SU-DHL-6 (cell line): Measurements from ENCODE around the gene ZSCAN18.
A peak's percentile ranks its signal among the peaks of the same experiment; 100 is the strongest.
"Not testable (repeated sequence)": the region's sequence is repeated elsewhere in the genome, so short reads cannot be mapped to it uniquely, and the experiment has no call there.

Experiments
- H2AFZ ChIP-seq: fragments of 200-600 bp; sonication (generic); 2 replicates; pipeline ENCODE4 v1.6.1; 2014; ENCODE audit warnings: low read depth, mild to moderate bottlenecking, moderate library complexity, mixed read lengths, antibody characterized with exemption, low read length; ENCODE audit not compliant: severe bottlenecking
- H3F3A ChIP-seq: fragments of 200-600 bp; shearing (Covaris generic); 2 replicates; pipeline ENCODE4 v1.6.0; 2016; ENCODE audit warnings: antibody characterized with exemption, mild to moderate bottlenecking; ENCODE audit not compliant: insufficient read depth
- H3K27ac ChIP-seq: fragments of 200-600 bp; sonication (generic); 2 replicates; pipeline ENCODE4 v1.5.1; 2016; ENCODE audit warnings: low read depth, mild to moderate bottlenecking, low read length, moderate library complexity, mixed read lengths
- H3K27me3 ChIP-seq: fragments of 200-600 bp; sonication (generic), shearing (Covaris generic); 2 replicates; pipeline ENCODE4 v1.6.0; 2014; ENCODE audit warnings: mild to moderate bottlenecking, low read length
- H3K36me3 ChIP-seq: fragments of 200-600 bp; sonication (generic); 2 replicates; pipeline ENCODE4 v1.6.1; 2014; ENCODE audit warnings: mild to moderate bottlenecking, low read length, mixed read lengths
- H3K4me2 ChIP-seq: fragments of 300-600, 200-600 bp; shearing (Covaris generic), sonication (generic); 2 replicates; pipeline ENCODE4 v1.6.0; 2014; ENCODE audit warnings: low read length, low read depth, mild to moderate bottlenecking; ENCODE audit not compliant: poor library complexity, severe bottlenecking
- H3K4me3 ChIP-seq: fragments of 200-600 bp; sonication (generic); 2 replicates; pipeline ENCODE4 v1.5.1; 2014; ENCODE audit warnings: antibody characterized with exemption, low read length, mild to moderate bottlenecking, mixed read lengths; ENCODE audit not compliant: insufficient read depth, poor library complexity, severe bottlenecking
- H3K79me2 ChIP-seq: fragments of 200-600 bp; sonication (generic); 2 replicates; pipeline ENCODE4 v1.6.1; 2014; ENCODE audit warnings: mild to moderate bottlenecking, low read length, moderate library complexity; ENCODE audit not compliant: insufficient read depth
- H3K9ac ChIP-seq: fragments of 200-600 bp; sonication (generic); 2 replicates; pipeline ENCODE4 v1.7.0; 2014; ENCODE audit warnings: mild to moderate bottlenecking, low read length
- H3K9me2 ChIP-seq: fragments of 200-600 bp; sonication (generic); replicated peaks from 2 replicates; pipeline ENCODE4 v1.6.1; 2014; ENCODE audit warnings: low read length; ENCODE audit not compliant: insufficient read depth
- H3K9me3 ChIP-seq: fragments of 200-600 bp; sonication (generic); 2 replicates; pipeline ENCODE4 v1.6.1; 2014; ENCODE audit warnings: low read length, mixed read lengths; ENCODE audit not compliant: insufficient read depth
- H4K20me1 ChIP-seq: fragments of 200-600 bp; sonication (generic); 2 replicates; pipeline ENCODE4 v1.6.1; 2014; ENCODE audit warnings: low read depth, mild to moderate bottlenecking, antibody characterized with exemption, low read length, moderate library complexity, mixed read lengths
- EZH2phosphoT487 ChIP-seq: fragments of 200-600 bp; sonication (generic), shearing (Covaris generic); conservative IDR thresholded peaks from 2 replicates; pipeline ENCODE4 v1.6.1; 2018; ENCODE audit warnings: mild to moderate bottlenecking, antibody characterized with exemption, low read length, moderate library complexity, mixed read lengths
- TF ChIP-seq, protein P1 (sequence below): fragments of 200-600 bp; sonication (generic); IDR thresholded peaks from one replicate; pipeline ENCODE4 v1.5.1; 2017; ENCODE audit warnings: antibody characterized with exemption, mild to moderate bottlenecking, low read length, moderate library complexity; ENCODE audit not compliant: insufficient read depth, poor library complexity, severe bottlenecking

ZSCAN18 gene, protein sequence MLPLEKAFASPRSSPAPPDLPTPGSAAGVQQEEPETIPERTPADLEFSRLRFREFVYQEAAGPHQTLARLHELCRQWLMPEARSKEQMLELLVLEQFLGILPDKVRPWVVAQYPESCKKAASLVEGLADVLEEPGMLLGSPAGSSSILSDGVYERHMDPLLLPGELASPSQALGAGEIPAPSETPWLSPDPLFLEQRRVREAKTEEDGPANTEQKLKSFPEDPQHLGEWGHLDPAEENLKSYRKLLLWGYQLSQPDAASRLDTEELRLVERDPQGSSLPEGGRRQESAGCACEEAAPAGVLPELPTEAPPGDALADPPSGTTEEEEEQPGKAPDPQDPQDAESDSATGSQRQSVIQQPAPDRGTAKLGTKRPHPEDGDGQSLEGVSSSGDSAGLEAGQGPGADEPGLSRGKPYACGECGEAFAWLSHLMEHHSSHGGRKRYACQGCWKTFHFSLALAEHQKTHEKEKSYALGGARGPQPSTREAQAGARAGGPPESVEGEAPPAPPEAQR

DNA sequence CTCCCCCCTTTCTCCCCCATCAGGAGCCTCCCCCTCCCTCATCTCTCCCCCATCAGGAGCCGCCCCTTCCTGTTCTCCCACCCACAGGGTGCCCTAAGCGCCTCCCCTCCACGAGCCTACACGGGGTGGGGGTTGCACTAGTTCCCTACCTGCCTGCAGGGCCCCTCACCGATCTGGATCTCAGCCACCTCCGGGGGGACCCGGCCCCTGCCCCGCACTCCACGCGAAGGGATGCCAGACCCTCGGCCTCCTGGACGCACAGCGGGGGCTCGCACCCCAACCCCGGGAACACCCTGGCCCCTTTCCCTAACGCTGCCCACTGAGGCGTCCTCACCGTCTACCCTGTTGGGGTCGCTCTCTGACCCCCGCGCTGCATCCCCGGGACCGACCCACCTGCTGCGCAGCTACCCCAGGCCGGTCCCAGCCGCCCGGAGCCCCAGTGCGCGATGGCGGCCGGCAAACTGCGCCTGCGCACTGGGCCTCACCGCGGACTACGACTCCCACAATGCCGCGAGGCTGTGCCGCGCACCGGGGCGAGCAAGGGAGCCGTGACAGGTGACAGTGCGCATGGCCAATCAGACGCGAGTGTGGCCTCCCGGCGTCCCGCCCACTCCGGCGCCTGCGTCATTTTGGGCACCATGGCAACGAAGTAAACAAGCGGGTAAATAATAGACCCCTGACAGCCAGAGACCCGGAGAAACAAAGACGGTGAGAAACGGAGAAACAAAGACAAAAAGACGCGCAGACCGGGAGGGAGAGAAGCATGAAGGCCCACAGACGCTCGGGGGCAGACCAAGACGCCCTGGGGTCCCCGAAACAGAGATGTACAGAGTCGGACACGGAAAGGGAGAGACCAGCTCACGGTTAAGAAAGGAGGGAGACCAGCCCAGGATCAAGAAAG lies at the start of gene ZSCAN18:
Gene ZSCAN18 (minus strand): TSS at position 451 of the 901 bp plus-strand sequence. CDS start 7,964 bp downstream, outside the sequence.
- TF ChIP-seq, protein P1, sequence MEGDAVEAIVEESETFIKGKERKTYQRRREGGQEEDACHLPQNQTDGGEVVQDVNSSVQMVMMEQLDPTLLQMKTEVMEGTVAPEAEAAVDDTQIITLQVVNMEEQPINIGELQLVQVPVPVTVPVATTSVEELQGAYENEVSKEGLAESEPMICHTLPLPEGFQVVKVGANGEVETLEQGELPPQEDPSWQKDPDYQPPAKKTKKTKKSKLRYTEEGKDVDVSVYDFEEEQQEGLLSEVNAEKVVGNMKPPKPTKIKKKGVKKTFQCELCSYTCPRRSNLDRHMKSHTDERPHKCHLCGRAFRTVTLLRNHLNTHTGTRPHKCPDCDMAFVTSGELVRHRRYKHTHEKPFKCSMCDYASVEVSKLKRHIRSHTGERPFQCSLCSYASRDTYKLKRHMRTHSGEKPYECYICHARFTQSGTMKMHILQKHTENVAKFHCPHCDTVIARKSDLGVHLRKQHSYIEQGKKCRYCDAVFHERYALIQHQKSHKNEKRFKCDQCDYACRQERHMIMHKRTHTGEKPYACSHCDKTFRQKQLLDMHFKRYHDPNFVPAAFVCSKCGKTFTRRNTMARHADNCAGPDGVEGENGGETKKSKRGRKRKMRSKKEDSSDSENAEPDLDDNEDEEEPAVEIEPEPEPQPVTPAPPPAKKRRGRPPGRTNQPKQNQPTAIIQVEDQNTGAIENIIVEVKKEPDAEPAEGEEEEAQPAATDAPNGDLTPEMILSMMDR, result no peak
- no peak for TF ChIP-seq EZH2phosphoT487
- Histone ChIP-seq H3K4me3 (peak within 1 kb of the TSS; percentile 74), H3K36me3 (no peaks in the 10 kb centered on the region), H4K20me1 (no peaks in the 10 kb centered on the region), H3K79me2 (no peaks in the 10 kb centered on the region), H3K27ac (no peak within 1 kb of the TSS), H3F3A (no peaks in the 10 kb centered on the region), H3K27me3 (no peaks in the 10 kb centered on the region), H3K4me2 (peak within 1 kb of the TSS; percentile 67), H3K9me2 (no peaks in the 10 kb centered on the region), H2AFZ (peak within 1 kb of the TSS; percentile 65), H3K9ac (peak within 1 kb of the TSS; percentile 69), H3K9me3 (peaks cover 3% of the 10 kb centered on the region; the same call in 1 of the 2 replicates)

DNA sequence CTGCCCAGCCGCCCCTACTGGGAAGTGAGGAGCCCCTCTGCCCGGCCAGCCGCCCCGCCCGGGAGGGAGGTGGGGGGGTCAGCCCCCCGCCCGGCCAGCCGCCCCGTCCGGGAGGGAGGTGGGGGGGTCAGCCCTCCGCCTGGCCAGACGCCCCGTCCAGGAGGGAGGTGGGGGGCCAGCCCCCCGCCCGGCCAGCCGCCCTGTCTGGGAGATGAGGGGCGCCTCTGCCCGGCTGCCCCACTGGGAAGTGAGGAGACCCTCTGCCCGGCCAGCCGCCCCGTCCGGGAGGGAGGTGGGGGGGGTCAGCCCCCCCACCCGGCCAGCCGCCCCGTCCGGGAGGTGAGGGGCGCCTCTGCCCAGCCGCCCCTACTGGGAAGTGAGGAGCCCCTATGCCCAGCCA lies 49.4 kb upstream of the ZSCAN18 start:
- H3K4me3 ChIP-seq, H3K27me3 ChIP-seq, H3K79me2 ChIP-seq, H3K4me2 ChIP-seq, H3F3A ChIP-seq, H3K9me2 ChIP-seq, H3K9ac ChIP-seq, H2AFZ ChIP-seq, H3K27ac ChIP-seq, H4K20me1 ChIP-seq, H3K36me3 ChIP-seq: not testable (repeated sequence)
- peaks cover 22% of the 10 kb centered on the region; the same call in 1 of the 2 replicates for H3K9me3 ChIP-seq

DNA sequence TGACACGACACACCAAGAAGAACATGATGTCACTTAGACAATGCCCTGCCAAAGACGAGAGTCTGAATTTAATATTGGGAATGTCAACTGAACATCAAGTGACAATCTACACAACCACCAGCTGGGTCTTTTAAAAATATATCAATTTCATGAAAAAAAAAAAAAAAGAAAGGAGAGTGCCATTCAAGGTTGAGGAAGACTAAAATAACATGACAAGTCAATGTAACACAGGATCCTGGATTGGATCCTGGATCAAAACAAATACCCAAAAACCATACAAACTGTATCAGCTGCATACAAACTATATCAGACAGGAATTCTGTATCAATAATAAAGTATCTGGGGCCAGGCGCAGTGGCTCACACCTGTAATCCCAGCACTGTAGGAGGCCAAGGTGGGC lies 47.8 kb upstream of the ZSCAN18 start:
- Histone ChIP-seq H3K79me2 (no peaks in the 10 kb centered on the region), H3K36me3 (no peaks in the 10 kb centered on the region), H4K20me1 (no peaks in the 10 kb centered on the region), H3F3A (no peaks in the 10 kb centered on the region), H3K9me3 (peaks cover 15% of the 10 kb centered on the region; the same call in 1 of the 2 replicates), H3K9ac (no peak overlapping the region), H3K27ac (no peak overlapping the region), H3K4me3 (no peak overlapping the region), H3K9me2 (no peaks in the 10 kb centered on the region), H2AFZ (no peak overlapping the region), H3K4me2 (no peak overlapping the region), H3K27me3 (no peaks in the 10 kb centered on the region)
- TF ChIP-seq, protein P1, result no peak
- no peak for TF ChIP-seq EZH2phosphoT487
